PFSK-1 (cell line): ENCODE data around the gene CSN2.

Experiments
- FOXP2 ChIP-seq: optimal IDR thresholded peaks from 2 replicates; pipeline ENCODE3; 2011; ENCODE audit warnings: borderline replicate concordance, control low read depth, inconsistent platforms; ENCODE audit not compliant: insufficient read depth; ENCODE audit errors: extremely low read length, extremely low read depth
- POLR2AphosphoS5 ChIP-seq: IDR thresholded peaks from 2 replicates; pipeline ENCODE4 v1.6.1; 2012; ENCODE audit warnings: low read depth, mild to moderate bottlenecking, control low read depth, low read length, moderate library complexity
- SIN3A ChIP-seq: IDR thresholded peaks from 2 replicates; pipeline ENCODE4 v1.6.1; 2012; ENCODE audit warnings: mild to moderate bottlenecking, low read length, moderate library complexity, borderline replicate concordance; ENCODE audit not compliant: insufficient read depth
- TAF1 ChIP-seq: IDR thresholded peaks from 2 replicates; pipeline ENCODE4 v1.6.1; 2012; ENCODE audit warnings: low read length, control low read depth, borderline replicate concordance; ENCODE audit not compliant: insufficient read depth
- TF ChIP-seq, protein P1 (sequence below), 2 experiments: IDR thresholded peaks; 2 replicates each; pipeline versions ENCODE4 v1.6.1 to v1.8.0; 2011 to 2012; ENCODE audit warnings: low read depth in 2 of 2, low read length in 2 of 2, control low read depth in 1 of 2, inconsistent platforms in 1 of 2, mild to moderate bottlenecking in 1 of 2, moderate library complexity in 1 of 2; ENCODE audit not compliant: insufficient read depth in 1 of 2

The CSN2 gene

GRCh38 chr4:69936566-69936965, 29.0 kb downstream of the CSN2 start:
- TF ChIP-seq POLR2AphosphoS5 = no peak

GRCh38 chr4:69934150-69934549, 31.4 kb downstream of the CSN2 start:
- TF ChIP-seq FOXP2 (no peak), TAF1 (no peak), SIN3A (no peak), POLR2AphosphoS5 (no peak)
- TF ChIP-seq, protein P1, sequence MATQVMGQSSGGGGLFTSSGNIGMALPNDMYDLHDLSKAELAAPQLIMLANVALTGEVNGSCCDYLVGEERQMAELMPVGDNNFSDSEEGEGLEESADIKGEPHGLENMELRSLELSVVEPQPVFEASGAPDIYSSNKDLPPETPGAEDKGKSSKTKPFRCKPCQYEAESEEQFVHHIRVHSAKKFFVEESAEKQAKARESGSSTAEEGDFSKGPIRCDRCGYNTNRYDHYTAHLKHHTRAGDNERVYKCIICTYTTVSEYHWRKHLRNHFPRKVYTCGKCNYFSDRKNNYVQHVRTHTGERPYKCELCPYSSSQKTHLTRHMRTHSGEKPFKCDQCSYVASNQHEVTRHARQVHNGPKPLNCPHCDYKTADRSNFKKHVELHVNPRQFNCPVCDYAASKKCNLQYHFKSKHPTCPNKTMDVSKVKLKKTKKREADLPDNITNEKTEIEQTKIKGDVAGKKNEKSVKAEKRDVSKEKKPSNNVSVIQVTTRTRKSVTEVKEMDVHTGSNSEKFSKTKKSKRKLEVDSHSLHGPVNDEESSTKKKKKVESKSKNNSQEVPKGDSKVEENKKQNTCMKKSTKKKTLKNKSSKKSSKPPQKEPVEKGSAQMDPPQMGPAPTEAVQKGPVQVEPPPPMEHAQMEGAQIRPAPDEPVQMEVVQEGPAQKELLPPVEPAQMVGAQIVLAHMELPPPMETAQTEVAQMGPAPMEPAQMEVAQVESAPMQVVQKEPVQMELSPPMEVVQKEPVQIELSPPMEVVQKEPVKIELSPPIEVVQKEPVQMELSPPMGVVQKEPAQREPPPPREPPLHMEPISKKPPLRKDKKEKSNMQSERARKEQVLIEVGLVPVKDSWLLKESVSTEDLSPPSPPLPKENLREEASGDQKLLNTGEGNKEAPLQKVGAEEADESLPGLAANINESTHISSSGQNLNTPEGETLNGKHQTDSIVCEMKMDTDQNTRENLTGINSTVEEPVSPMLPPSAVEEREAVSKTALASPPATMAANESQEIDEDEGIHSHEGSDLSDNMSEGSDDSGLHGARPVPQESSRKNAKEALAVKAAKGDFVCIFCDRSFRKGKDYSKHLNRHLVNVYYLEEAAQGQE (IDR thresholded peaks at IDR 0.05; ENCODE audit: insufficient read depth in 1 of 2, low read depth in 2 of 2, low read length in 2 of 2) = no peak

DNA sequence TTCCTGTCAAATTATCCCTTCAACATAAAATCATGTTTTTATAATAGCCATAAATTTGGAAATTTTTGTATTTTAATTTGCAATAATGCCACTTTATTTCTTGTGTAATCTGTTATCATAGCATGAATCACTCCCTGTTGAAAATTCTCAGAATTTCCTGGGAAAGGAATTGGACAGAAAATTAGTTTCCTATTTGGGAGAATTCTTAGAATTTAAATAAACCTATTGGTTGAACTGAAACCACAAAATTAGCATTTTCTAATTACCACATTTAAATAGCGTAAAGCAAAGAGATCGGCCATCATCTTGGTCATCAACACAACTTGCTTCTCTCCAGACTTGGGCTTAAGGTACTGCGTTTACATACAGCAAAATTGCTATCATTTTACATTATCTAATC, 34.8 kb downstream of the CSN2 start, which contains the start of gene CSN1S1:
Gene CSN1S1, plus strand, starts transcription at position 301 of the 400 bp plus-strand sequence. CDS start 1,488 bp downstream, outside the sequence.
- TF ChIP-seq TAF1 (no peak), SIN3A (no peak), FOXP2 (no peak), POLR2AphosphoS5 (no peak)
- TF ChIP-seq, protein P1 (IDR thresholded peaks at IDR 0.05; ENCODE audit: insufficient read depth in 1 of 2, low read depth in 2 of 2, low read length in 2 of 2) = no peak

DNA sequence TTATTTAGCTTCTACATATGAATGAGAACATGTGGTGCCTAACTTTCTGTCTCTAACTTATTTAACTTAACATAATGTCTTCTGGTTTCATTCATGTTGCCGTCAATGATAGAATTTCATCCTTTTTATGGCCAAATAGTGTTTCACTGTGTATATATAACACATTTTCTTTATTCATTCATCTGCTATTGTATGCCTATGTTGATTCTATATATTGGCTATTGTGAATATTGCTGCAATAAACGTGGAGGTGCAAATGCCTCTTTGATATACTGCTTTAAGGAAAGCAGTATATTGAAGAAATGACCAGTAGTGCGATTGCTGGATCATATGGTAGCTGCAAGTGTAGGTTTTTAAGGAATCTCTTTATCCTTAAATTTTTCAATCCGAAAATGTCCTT, 44.7 kb downstream of the CSN2 start:
- TF ChIP-seq FOXP2 (no peak), TAF1 (no peak), POLR2AphosphoS5 (no peak), SIN3A (no peak)
- TF ChIP-seq, protein P1 (IDR thresholded peaks at IDR 0.05; ENCODE audit: insufficient read depth in 1 of 2, low read depth in 2 of 2, low read length in 2 of 2) = no peak

GRCh38 chr4:69910016-69910782, 55.3 kb downstream of the CSN2 start:
- TF ChIP-seq TAF1 = no peak

DNA sequence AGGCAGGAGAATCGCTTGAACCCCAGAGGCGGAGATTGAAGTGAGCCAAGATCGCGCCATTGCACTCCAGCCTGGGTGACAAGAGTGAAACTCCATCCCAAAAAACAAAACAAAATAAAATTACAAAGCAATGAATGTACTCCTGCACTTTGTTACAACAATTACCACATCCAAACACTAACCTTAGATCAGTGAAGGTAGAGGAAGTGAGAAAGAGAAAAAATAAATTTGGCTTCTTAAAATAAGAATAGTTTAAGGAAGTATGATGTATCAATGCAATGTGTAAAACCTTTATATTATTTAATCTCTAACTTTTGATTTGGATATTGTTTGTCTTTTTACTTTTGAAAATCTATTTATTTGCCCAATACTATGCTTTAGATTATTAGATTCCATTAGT, 56.3 kb downstream of the CSN2 start:
- TF ChIP-seq, protein P1 (IDR thresholded peaks at IDR 0.05; ENCODE audit: insufficient read depth in 1 of 2, low read depth in 2 of 2, low read length in 2 of 2) = no peak
- no peak for TF ChIP-seq TAF1
- no peak for TF ChIP-seq POLR2AphosphoS5
- no peak for TF ChIP-seq SIN3A
- TF ChIP-seq FOXP2 = no peak
